Bronchial epithelial cell (primary cell): ENCODE measurements around the gene CNOT2. TPM values are rescaled to one million over a fixed set of nuclear protein-coding genes. Genes with fewer than 3 reads are reported as not detected.

Experiments
- DNase-seq: peaks from one replicate; pipeline ENCODE4 v3.0.0-alpha.2; 2010; ENCODE audit warnings: low read depth
- FAIRE-seq: peaks from 2 replicates; lab custom pipeline; 2011; peaks lifted over from hg19 to GRCh38; lab: Jason Lieb, UNC
- H3K27me3 ChIP-seq: 2 replicates; pipeline ENCODE4 v1.5.1; 2011; ENCODE audit warnings: low read length; ENCODE audit not compliant: control insufficient read depth, insufficient read depth
- H3K36me3 ChIP-seq: 2 replicates; pipeline ENCODE4 v1.5.1; 2011; ENCODE audit warnings: low read length; ENCODE audit not compliant: control insufficient read depth, insufficient read depth
- H3K4me3 ChIP-seq: 2 replicates; pipeline ENCODE4 v1.5.1; 2011; ENCODE audit warnings: mild to moderate bottlenecking, low read depth, low read length, control low read depth
- CTCF ChIP-seq: IDR thresholded peaks from 2 replicates; pipeline ENCODE4 v1.5.1; 2011; ENCODE audit warnings: mild to moderate bottlenecking, moderate library complexity, low read length, control low read depth, inconsistent platforms; ENCODE audit not compliant: insufficient read depth, severe bottlenecking
- total RNA-seq: library from RNA; depleted of rRNA; stranded (reverse); fragments of >200 nt; gene quantifications from 2 replicates; pipeline ENCODE4 v1.2.1, GENCODE V29; 2014

CNOT2 gene
- total RNA-seq, 1 donor from 2014 or later: 116 TPM

GRCh38 chr12:70398862-70399261 is 155.6 kb downstream of the CNOT2 start:
- FAIRE-seq: no peak
- Histone ChIP-seq H3K27me3 (peaks cover 2% of the 10 kb centered on the region), H3K36me3 (no peaks in the 10 kb centered on the region), H3K4me3 (no peak overlapping the region)
- DNase-seq: no peak
- TF ChIP-seq CTCF: no peak

- no peak overlapping the region for H3K4me3 ChIP-seq
- FAIRE-seq: no peak
- H3K27me3 ChIP-seq: peaks cover 2% of the 10 kb centered on the region
- no peak for DNase-seq
- H3K36me3 ChIP-seq: no peaks in the 10 kb centered on the region
- no peak for TF ChIP-seq CTCF
Observed at GRCh38 chr12:70399311-70399710, 156.1 kb downstream of the CNOT2 start.

GRCh38 chr12:70400124-70400523 is 156.9 kb downstream of the CNOT2 start:
- Histone ChIP-seq H3K4me3 (no peak overlapping the region), H3K36me3 (no peaks in the 10 kb centered on the region), H3K27me3 (peaks cover 2% of the 10 kb centered on the region)
- DNase-seq (no peak), FAIRE-seq (no peak)
- TF ChIP-seq CTCF: no peak

GRCh38 chr12:70402597-70402996 is 159.4 kb downstream of the CNOT2 start:
- TF ChIP-seq CTCF: peak; percentile 22
- Histone ChIP-seq H3K4me3 (no peak overlapping the region), H3K36me3 (no peaks in the 10 kb centered on the region), H3K27me3 (no peaks in the 10 kb centered on the region)
- peak; percentile 7 for DNase-seq
- FAIRE-seq: no peak

- H3K36me3 ChIP-seq: no peaks in the 10 kb centered on the region
- TF ChIP-seq CTCF: no peak
- no peak for DNase-seq
- H3K27me3 ChIP-seq: no peaks in the 10 kb centered on the region
- no peak overlapping the region for H3K4me3 ChIP-seq
- FAIRE-seq: no peak
Observed at GRCh38 chr12:70403826-70404225, 160.6 kb downstream of the CNOT2 start.

Other genes with a start within 250 kb of the CNOT2 start
- gene KCNMB4, start 122.9 kb downstream of the CNOT2 start, total RNA-seq: 0.26 and 0.79 TPM in 2 replicates